HG03045 (cell line): ENCODE results near the gene CACNA1G.

Experiments
- ATAC-seq: cut with Tn5 transposase; IDR thresholded peaks from one replicate; pipeline ENCODE4 v1.9.1; 2021; ENCODE audit warnings: mild to moderate bottlenecking, moderate library complexity; ENCODE audit not compliant: unreplicated experiment

CACNA1G gene

DNA sequence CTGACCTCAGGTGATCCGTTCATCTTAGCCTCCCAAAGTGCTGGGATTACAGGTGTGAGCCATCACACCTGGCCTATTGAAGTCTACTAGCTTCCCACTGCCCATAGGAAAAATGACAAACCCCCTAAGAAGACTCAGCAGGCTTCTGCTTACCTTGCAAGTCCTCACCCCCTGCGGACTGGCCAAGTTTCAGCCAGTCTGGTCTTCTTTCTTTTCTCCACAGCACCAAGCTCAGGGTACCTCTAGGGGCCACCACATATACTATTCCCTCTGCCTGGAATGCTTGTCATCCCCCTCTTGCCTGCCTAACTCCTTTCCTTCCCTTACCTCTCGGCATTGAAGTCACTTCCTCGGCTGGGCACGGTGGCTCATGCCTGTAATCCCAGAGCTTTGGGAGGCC, 105.3 kb downstream of the CACNA1G start:
- no peak for ATAC-seq

DNA sequence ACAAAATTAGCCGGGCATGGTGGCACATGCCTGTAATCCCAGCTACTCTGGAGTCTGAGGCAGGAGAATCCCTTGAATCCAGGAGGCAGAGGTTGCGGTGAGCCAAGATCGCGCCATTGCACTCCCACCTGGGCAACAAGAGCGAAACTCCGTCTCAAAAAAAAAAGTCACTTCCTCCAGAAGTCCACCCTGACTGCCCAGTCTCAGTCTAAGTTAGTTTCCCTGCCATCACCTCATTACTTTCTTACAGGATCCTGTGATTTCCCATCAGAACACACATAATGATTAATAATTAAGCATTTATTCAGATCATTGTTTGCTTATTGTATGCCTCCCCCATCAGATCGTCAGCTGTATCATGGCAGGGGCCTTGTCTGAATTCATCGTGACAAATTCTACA, 105.8 kb downstream of the CACNA1G start:
- no peak for ATAC-seq

DNA sequence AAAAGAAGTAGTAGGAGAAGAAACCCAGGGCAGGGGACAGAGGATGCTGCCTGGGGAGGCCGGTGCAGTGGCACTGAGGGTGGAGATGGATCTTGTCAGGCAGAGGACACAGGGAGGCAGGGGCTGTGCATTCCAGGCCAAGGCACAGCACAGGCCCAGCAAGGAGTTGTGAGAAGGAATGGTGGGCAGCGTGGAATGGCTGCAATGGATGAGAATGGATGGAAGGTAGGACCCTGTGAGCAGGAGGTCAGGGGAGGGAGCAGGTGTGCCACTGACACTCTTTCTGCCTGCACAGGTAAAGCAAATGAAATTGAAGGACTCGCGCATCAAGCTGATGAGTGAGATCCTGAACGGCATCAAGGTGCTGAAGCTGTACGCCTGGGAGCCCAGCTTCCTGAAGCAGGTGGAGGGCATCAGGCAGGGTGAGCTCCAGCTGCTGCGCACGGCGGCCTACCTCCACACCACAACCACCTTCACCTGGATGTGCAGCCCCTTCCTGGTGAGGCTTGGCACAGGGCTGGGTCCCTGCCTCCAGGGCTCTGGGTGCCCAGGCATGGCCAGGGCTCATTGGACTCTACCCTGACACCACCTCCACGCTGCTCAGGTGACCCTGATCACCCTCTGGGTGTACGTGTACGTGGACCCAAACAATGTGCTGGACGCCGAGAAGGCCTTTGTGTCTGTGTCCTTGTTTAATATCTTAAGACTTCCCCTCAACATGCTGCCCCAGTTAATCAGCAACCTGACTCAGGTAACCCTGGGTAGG, 106.9 kb downstream of the CACNA1G start:
- ATAC-seq: no peak

DNA sequence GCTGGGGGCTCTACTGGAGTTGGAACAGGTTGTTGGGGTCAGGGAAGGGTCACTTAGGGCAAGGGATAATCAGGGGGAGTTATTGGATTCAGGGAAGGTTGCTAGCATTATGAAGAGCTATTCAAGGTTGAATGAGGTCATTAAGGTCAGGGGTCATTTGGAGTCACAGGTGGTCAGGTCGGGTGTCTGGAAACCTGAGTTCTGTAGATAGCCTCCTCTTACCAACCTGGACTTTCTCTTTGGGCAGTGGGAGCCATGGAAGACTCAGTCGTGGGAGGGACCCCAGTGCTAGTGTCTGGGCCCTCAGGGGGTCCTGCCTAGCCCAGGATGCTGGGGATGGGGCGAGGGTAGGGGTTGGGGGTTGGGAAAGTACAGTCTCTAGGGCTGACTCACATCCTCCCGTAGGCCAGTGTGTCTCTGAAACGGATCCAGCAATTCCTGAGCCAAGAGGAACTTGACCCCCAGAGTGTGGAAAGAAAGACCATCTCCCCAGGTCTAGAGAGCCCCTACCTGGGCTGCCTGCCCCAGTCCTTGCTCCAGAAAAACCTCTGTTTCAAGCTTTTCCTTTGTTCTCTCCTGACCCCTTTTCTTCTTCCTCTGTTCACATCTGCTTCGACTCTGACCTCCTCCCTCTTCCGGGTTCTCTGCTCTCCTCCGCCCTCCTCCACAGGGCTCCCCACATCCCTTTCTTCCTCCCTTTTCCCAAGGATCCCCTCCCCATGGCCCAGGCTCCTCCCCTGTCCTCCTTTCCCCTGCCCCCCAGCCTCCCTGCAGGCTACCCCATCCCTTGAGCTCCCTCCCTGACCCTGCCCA, 107.7 kb downstream of the CACNA1G start:
- no peak for ATAC-seq

DNA sequence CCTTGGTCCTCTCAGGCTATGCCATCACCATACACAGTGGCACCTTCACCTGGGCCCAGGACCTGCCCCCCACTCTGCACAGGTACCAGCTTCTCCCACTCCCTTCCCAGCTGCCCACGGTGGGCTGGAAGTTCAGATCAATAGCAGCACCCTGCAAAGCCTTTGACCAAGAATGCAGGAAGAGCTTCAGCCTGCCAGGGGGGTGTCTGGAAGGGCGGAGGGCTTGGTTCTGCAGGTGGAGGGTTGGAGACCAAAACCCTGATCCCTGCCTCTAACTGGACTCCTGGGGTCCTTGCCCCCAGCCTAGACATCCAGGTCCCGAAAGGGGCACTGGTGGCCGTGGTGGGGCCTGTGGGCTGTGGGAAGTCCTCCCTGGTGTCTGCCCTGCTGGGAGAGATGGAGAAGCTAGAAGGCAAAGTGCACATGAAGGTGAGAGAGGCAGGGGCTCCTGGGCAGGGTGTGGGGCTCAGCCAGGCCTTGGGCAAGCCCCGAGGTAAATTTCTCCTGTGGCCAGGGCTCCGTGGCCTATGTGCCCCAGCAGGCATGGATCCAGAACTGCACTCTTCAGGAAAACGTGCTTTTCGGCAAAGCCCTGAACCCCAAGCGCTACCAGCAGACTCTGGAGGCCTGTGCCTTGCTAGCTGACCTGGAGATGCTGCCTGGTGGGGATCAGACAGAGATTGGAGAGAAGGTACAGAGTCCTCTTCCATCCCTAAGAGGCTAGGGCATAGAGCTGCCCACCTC, 108.5 kb downstream of the CACNA1G start:
- no peak for ATAC-seq

DNA sequence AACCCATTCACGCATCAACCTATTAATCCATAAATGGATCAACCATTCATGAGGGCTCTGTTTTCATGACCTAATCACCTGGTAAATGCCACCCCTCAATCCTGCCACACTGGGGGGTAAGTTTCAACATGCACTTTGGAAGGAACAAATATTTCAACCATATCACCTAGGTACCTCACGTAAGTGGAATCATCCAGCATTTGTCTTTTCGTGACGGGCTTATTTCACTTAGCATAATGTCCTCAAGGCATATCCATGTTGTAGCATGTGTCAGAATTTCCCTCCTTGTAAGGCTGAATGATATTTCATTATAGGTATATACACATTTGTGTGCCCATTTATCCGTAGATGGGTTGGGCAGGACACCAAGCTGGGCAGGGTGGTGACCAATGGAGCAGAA, 111.6 kb downstream of the CACNA1G start:
- no peak for ATAC-seq

DNA sequence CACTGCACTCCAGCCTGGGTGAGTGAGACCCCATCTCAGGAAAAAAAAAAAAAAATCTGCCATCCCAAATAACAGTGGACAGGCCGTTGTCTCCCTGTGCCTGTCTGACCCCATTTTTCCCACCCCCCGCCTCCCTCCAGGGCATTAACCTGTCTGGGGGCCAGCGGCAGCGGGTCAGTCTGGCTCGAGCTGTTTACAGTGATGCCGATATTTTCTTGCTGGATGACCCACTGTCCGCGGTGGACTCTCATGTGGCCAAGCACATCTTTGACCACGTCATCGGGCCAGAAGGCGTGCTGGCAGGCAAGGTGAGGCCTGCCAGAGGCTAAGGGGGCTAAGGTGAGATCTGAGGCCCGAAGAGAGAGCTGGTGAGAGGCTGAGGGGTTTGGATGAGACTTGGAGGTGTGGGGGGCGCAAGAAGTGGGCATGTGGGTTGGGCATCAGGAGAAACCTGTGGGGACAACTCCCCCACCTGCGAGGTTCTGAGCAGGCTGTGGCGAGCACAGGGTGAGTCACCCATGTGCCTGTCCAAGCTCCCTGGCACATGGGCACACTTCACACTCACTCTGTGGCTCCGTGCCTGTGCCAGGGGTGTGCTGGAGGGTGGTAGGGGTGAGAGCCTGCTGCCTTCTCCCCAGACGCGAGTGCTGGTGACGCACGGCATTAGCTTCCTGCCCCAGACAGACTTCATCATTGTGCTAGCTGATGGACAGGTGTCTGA, 112.5 kb downstream of the CACNA1G start:
- no peak for ATAC-seq

DNA sequence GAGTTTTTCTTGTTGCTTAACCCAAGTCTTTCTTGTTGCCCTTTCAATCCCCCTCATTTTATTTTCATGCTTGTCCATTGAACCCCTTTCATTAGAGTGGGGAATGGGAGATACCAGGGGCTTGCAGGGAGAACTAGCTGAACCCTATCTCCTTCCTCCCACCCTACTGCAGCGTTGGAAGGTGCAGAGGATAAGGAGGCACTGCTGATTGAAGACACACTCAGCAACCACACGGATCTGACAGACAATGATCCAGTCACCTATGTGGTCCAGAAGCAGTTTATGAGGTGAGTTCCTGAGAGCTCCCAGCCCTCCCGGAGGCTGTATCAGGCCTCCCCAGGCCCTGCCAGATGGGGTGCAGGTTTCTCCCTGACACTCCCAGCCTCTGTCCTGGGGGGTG, 114.7 kb downstream of the CACNA1G start:
- no peak for ATAC-seq

DNA sequence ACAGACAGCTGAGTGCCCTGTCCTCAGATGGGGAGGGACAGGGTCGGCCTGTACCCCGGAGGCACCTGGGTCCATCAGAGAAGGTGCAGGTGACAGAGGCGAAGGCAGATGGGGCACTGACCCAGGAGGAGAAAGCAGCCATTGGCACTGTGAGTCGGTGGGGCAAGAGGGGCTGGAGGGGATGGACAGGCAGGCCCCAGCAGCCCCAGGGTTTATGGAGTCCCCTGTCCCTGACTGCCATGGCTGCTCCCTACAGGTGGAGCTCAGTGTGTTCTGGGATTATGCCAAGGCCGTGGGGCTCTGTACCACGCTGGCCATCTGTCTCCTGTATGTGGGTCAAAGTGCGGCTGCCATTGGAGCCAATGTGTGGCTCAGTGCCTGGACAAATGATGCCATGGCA, 115.1 kb downstream of the CACNA1G start:
- no peak for ATAC-seq

DNA sequence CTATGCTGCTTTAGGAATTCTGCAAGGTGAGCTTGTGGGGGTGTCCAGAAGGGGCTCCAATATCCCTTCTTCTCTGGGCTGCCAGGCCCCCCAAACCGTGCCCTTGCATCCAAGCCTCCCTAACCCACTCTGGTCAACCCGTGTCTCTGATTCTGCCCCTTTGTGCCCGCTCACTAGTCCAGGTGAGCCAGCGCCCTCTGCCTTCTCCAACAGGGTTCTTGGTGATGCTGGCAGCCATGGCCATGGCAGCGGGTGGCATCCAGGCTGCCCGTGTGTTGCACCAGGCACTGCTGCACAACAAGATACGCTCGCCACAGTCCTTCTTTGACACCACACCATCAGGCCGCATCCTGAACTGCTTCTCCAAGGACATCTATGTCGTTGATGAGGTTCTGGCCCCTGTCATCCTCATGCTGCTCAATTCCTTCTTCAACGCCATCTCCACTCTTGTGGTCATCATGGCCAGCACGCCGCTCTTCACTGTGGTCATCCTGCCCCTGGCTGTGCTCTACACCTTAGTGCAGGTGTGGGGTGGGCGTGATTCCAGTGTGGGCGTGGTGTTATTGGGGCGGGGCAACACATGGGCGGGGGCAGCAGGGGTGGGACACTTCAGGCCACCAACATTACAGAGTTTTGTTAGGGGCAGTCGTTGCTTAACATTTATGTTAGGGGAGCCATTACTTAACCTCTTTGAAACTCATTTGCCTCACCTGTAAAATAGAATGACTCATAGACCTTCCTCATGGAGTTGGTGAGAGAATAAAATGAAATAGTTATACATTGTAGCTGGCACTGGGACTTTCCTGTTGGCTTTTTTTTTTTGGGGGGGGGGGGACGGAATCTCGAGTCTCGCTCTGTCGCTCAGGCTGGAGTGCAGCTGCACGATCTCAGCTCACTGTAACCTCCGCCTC, 115.8 kb downstream of the CACNA1G start:
- no peak for ATAC-seq
